OCI-LY3 (cell line): ENCODE measurements around the gene C17orf113.

ENCODE experiments used
- H2AFZ ChIP-seq: fragments of 200-600, 300-600 bp; shearing (Covaris generic); 2 replicates; pipeline ENCODE4 v1.6.0; 2014; ENCODE audit warnings: antibody characterized with exemption, low read depth, low read length
- H3K27ac ChIP-seq: fragments of 200-600, 300-600 bp; sonication (generic); 2 replicates; pipeline ENCODE4 v1.5.1; 2014; ENCODE audit warnings: mild to moderate bottlenecking, low read length, moderate library complexity, mixed read lengths
- H3K27me3 ChIP-seq: fragments of 200-600, 300-600 bp; sonication (generic); 2 replicates; pipeline ENCODE4 v1.6.1; 2014; ENCODE audit warnings: low read depth, low read length, mixed read lengths
- H3K36me3 ChIP-seq: fragments of 200-600, 300-600 bp; sonication (generic); replicated peaks from 2 replicates; pipeline ENCODE3; 2014; ENCODE audit warnings: low read depth, low read length, mixed read lengths
- H3K4me1 ChIP-seq: fragments of 300-600, 200-600 bp; sonication (generic); 2 replicates; pipeline ENCODE4 v1.6.1; 2014; ENCODE audit warnings: low read length, mixed read lengths
- H3K4me2 ChIP-seq: fragments of 200-600, 300-600 bp; sonication (generic); 2 replicates; pipeline ENCODE4 v1.6.1; 2014; ENCODE audit warnings: low read length, mixed read lengths
- H3K4me3 ChIP-seq: fragments of 300-600, 200-600 bp; sonication (generic); 2 replicates; pipeline ENCODE4 v1.5.1; 2014; ENCODE audit warnings: antibody characterized with exemption, mild to moderate bottlenecking, low read length, moderate library complexity
- H3K79me2 ChIP-seq: fragments of 300-600, 200-600 bp; shearing (Covaris generic); 2 replicates; pipeline ENCODE4 v1.6.1; 2014; ENCODE audit warnings: mild to moderate bottlenecking, low read length, mixed read lengths
- H3K9ac ChIP-seq: fragments of 300-600, 200-600 bp; shearing (Covaris generic); 2 replicates; pipeline ENCODE4 v1.6.0; 2014; ENCODE audit warnings: mild to moderate bottlenecking, low read length, moderate library complexity
- H3K9me3 ChIP-seq: fragments of 200-600, 300-600 bp; shearing (Covaris generic); 2 replicates; pipeline ENCODE4 v1.6.1; 2014; ENCODE audit warnings: low read length, mixed read lengths; ENCODE audit not compliant: insufficient read depth
- H4K20me1 ChIP-seq: fragments of 200-600, 300-600 bp; sonication (generic); 2 replicates; pipeline ENCODE4 v1.6.1; 2016; ENCODE audit warnings: low read length, mixed read lengths; ENCODE audit not compliant: insufficient read depth
- CTCF ChIP-seq: fragments of 200-600, 300-600 bp; sonication (generic); IDR thresholded peaks from 2 replicates; pipeline ENCODE4 v1.5.1; 2014; ENCODE audit warnings: antibody characterized with exemption, low read length, low read depth
- EZH2phosphoT487 ChIP-seq: fragments of 200-600 bp; shearing (Covaris generic); IDR thresholded peaks from 2 replicates; pipeline ENCODE4 v1.6.1; 2018; ENCODE audit warnings: antibody characterized with exemption, mixed run types, low read depth

The C17orf113 gene

GRCh38 chr17:42018988-42019387 is 31.4 kb downstream of the C17orf113 start:
- no peaks in the 10 kb centered on the region for H3K27me3 ChIP-seq
- no peaks in the 10 kb centered on the region for H4K20me1 ChIP-seq
- no peak overlapping the region for H2AFZ ChIP-seq
- H3K36me3 ChIP-seq = peaks cover 24% of the 10 kb centered on the region
- H3K4me1 ChIP-seq = peaks cover 40% of the 10 kb centered on the region
- H3K9ac ChIP-seq = no peak overlapping the region
- no peak overlapping the region for H3K4me3 ChIP-seq
- H3K79me2 ChIP-seq = peaks cover 61% of the 10 kb centered on the region
- no peaks in the 10 kb centered on the region for H3K9me3 ChIP-seq
- TF ChIP-seq EZH2phosphoT487 (no peak), CTCF (no peak)
- no peak overlapping the region for H3K4me2 ChIP-seq
- no peak overlapping the region for H3K27ac ChIP-seq

- H3K4me1 ChIP-seq = peaks cover 38% of the 10 kb centered on the region
- no peak overlapping the region for H2AFZ ChIP-seq
- peak overlapping the region; percentile 95; the same call in 1 of the 2 replicates for H3K9ac ChIP-seq
- no peak for TF ChIP-seq EZH2phosphoT487
- TF ChIP-seq CTCF = no peak
- H3K4me3 ChIP-seq = peak overlapping the region; percentile 80
- peaks cover 5% of the 10 kb centered on the region; the same call in 1 of the 2 replicates for H4K20me1 ChIP-seq
- H3K4me2 ChIP-seq = peak overlapping the region; percentile 97
- peaks cover 67% of the 10 kb centered on the region for H3K79me2 ChIP-seq
- no peaks in the 10 kb centered on the region for H3K27me3 ChIP-seq
- peaks cover 18% of the 10 kb centered on the region for H3K36me3 ChIP-seq
- no peak overlapping the region; the same call in 1 of the 2 replicates for H3K27ac ChIP-seq
- H3K9me3 ChIP-seq = no peaks in the 10 kb centered on the region
Observed at GRCh38 chr17:42018339-42018738, 32.1 kb downstream of the C17orf113 start.

GRCh38 chr17:42017866-42018200 is 32.6 kb downstream of the C17orf113 start:
- Histone ChIP-seq H3K4me2 (peak overlapping the region; percentile 97), H3K27me3 (no peaks in the 10 kb centered on the region), H2AFZ (peak overlapping the region; percentile 13; the same call in 1 of the 2 replicates), H3K4me1 (peaks cover 38% of the 10 kb centered on the region), H3K9ac (peak overlapping the region; percentile 95), H4K20me1 (peaks cover 10% of the 10 kb centered on the region; the same call in 1 of the 2 replicates), H3K4me3 (peak overlapping the region; percentile 80), H3K36me3 (peaks cover 17% of the 10 kb centered on the region), H3K27ac (peak overlapping the region; percentile 43), H3K79me2 (peaks cover 72% of the 10 kb centered on the region), H3K9me3 (no peaks in the 10 kb centered on the region)
- no peak for TF ChIP-seq CTCF
- TF ChIP-seq EZH2phosphoT487 = no peak

GRCh38 chr17:42016941-42017865 is 33.2 kb downstream of the C17orf113 start, which contains the start of gene DNAJC7:
DNAJC7 (minus strand) TSS chr17:42017439; CDS start chr17:42017416, 23 bp downstream.
- peaks cover 12% of the 10 kb centered on the region for H3K36me3 ChIP-seq

More at GRCh38 chr17:42016941-42017865, 33.2 kb downstream of the C17orf113 start, which contains the start of gene DNAJC7:
- Histone ChIP-seq H3K27me3 (no peaks in the 10 kb centered on the region), H3K9ac (peak within 1 kb of the TSS; percentile 95), H3K27ac (peak within 1 kb of the TSS; percentile 77), H3K4me3 (peak within 1 kb of the TSS; percentile 80), H2AFZ (peak within 1 kb of the TSS; percentile 13; the same call in 1 of the 2 replicates), H3K4me2 (peak within 1 kb of the TSS; percentile 97), H3K79me2 (peaks cover 79% of the 10 kb centered on the region), H3K9me3 (no peaks in the 10 kb centered on the region), H3K4me1 (peaks cover 38% of the 10 kb centered on the region), H4K20me1 (peaks cover 16% of the 10 kb centered on the region)
- TF ChIP-seq EZH2phosphoT487 = no peak
